HCT116 (cell line): ENCODE measurements around the gene SLC35D1. TPM values are rescaled to one million over a fixed set of nuclear protein-coding genes. Genes with fewer than 3 reads are reported as not detected.

Source experiments
- ATAC-seq: fragments of 200-7000 bp; cut with Tn5 transposase; 2 replicates; pipeline ENCODE4 v1.9.1; 2020; ENCODE audit warnings: mild to moderate bottlenecking, moderate library complexity
- BruUV-seq: library from RNA; stranded (reverse); fragments of 400-500 nt; replicated peaks from 2 replicates; lab custom pipeline; 2021; lab: Mats Ljungman, UMichigan
- CTCF ChIA-PET: fragments of 300-600 bp; sonication (Branson Sonifier 250); formaldehyde crosslinking; loops from one replicate; lab custom pipeline; 2021; ENCODE audit warnings: antibody characterized with exemption; lab: Charles Lee
- POLR2A ChIA-PET: fragments of 300-600, 350-600 bp; sonication (Branson Sonifier 250); formaldehyde crosslinking; loops from one replicate; lab custom pipeline; 2021; ENCODE audit warnings: antibody characterized with exemption; lab: Charles Lee
- RAD21 ChIA-PET, 2 experiments: fragments of 300-600 bp; sonication (Branson Sonifier 250); formaldehyde crosslinking; loops; one replicate each; lab custom pipeline; 2023; ENCODE audit warnings: low total read pairs in 2 of 2; ENCODE audit not compliant: uncharacterized antibody in 2 of 2, unreplicated experiment in 2 of 2, low non-redundant PET in 1 of 2; lab: Charles Lee
- DNase-seq: peaks from one replicate; pipeline ENCODE4 v3.0.0-alpha.2; 2010; ENCODE audit warnings: low read depth, low spot score
- H2AFZ ChIP-seq: fragments of 200-600 bp; shearing (Covaris generic), sonication (generic); 2 replicates; pipeline ENCODE4 v1.6.1; 2017; ENCODE audit warnings: low read depth, mixed run types, mixed read lengths, antibody characterized with exemption, low read length; ENCODE audit not compliant: poor library complexity, severe bottlenecking
- H3K27ac ChIP-seq: 2 replicates; pipeline ENCODE4 v1.5.1; 2012; ENCODE audit warnings: low read depth, low read length
- H3K27me3 ChIP-seq: fragments of 200-600 bp; sonication (generic); 2 replicates; pipeline ENCODE4 v1.6.1; 2016; ENCODE audit warnings: mixed run types, low read length, mixed read lengths; ENCODE audit not compliant: insufficient read depth
- H3K36me3 ChIP-seq, 2 experiments: fragments of 200-500 bp in 1 of 2; fragments of 200-600 bp in 1 of 2; sonication (Bioruptor generic) in 1 of 2; sonication (generic) in 1 of 2; 2 replicates each; pipeline versions ENCODE4 v1.5.1 to v1.6.1; 2014 to 2016; ENCODE audit warnings: low read length in 2 of 2, inconsistent platforms in 1 of 2, mixed read lengths in 1 of 2, mixed run types in 1 of 2; ENCODE audit not compliant: insufficient read depth in 2 of 2, control insufficient read depth in 1 of 2
- H3K4me1 ChIP-seq, 2 experiments: fragments of 200-600 bp in 1 of 2; sonication (generic) in 1 of 2; 2 replicates each; pipeline versions ENCODE4 v1.5.1 to v1.6.1; 2012 to 2017; ENCODE audit warnings: low read length in 2 of 2, inconsistent platforms in 1 of 2, mild to moderate bottlenecking in 1 of 2, mixed read lengths in 1 of 2, mixed run types in 1 of 2, moderate library complexity in 1 of 2; ENCODE audit not compliant: insufficient read depth in 2 of 2, control insufficient read depth in 1 of 2
- H3K4me2 ChIP-seq: fragments of 200-600 bp; sonication (generic); 2 replicates; pipeline ENCODE4 v1.6.1; 2017; ENCODE audit warnings: mixed run types, low read length, mixed read lengths
- H3K4me3 ChIP-seq, 2 experiments: fragments of 200-600 bp in 1 of 2; sonication (generic) in 1 of 2; replicated peaks in 1 of 2; 2 replicates each; pipeline ENCODE4 v1.5.1; 2011 to 2016; ENCODE audit warnings: low read length in 2 of 2, control low read depth in 1 of 2, low read depth in 1 of 2, mild to moderate bottlenecking in 1 of 2, mixed read lengths in 1 of 2, mixed run types in 1 of 2
- H3K79me2 ChIP-seq: fragments of 200-600 bp; sonication (generic); 2 replicates; pipeline ENCODE4 v1.6.1; 2017; ENCODE audit warnings: mild to moderate bottlenecking, mixed run types, low read length, moderate library complexity, mixed read lengths; ENCODE audit not compliant: insufficient read depth
- H3K9ac ChIP-seq: fragments of 200-600 bp; sonication (generic); 2 replicates; pipeline ENCODE4 v1.6.1; 2016; ENCODE audit warnings: low read length, mixed read lengths
- H3K9me2 ChIP-seq: fragments of 200-600 bp; sonication (generic), shearing (Covaris generic); 2 replicates; pipeline ENCODE4 v1.6.1; 2017; ENCODE audit warnings: mixed run types, mild to moderate bottlenecking, moderate library complexity; ENCODE audit not compliant: insufficient read depth
- H3K9me3 ChIP-seq, 2 experiments: fragments of 200-500 bp in 1 of 2; fragments of 200-600 bp in 1 of 2; sonication (Bioruptor generic) in 1 of 2; sonication (generic) in 1 of 2; 2 replicates each; pipeline ENCODE4 v1.6.1; 2014 to 2017; ENCODE audit warnings: low read length in 2 of 2, mixed read lengths in 2 of 2, inconsistent platforms in 1 of 2, low read depth in 1 of 2, mild to moderate bottlenecking in 1 of 2, mixed run types in 1 of 2, moderate library complexity in 1 of 2; ENCODE audit not compliant: control insufficient read depth in 1 of 2, insufficient read depth in 1 of 2
- H4K20me1 ChIP-seq: fragments of 200-600 bp; sonication (generic), shearing (Covaris generic); 2 replicates; pipeline ENCODE4 v1.6.1; 2017; ENCODE audit warnings: mixed run types, mild to moderate bottlenecking, moderate library complexity; ENCODE audit not compliant: insufficient read depth
- CBX3 ChIP-seq: IDR thresholded peaks from 2 replicates; pipeline ENCODE4 v1.6.1; 2012; ENCODE audit warnings: low read depth
- CEBPB ChIP-seq: IDR thresholded peaks from 2 replicates; pipeline ENCODE4 v1.6.1; 2012; ENCODE audit warnings: low read depth
- EGR1 ChIP-seq: IDR thresholded peaks from 2 replicates; pipeline ENCODE4 v1.6.1; 2012; ENCODE audit warnings: low read depth
- ELF1 ChIP-seq: IDR thresholded peaks from 2 replicates; pipeline ENCODE4 v1.6.1; 2012; ENCODE audit warnings: low read depth, borderline replicate concordance
- EZH2 ChIP-seq: fragments of 200-600 bp; sonication (generic); IDR thresholded peaks from 2 replicates; pipeline ENCODE4 v1.6.1; 2017; ENCODE audit warnings: antibody characterized with exemption, mixed run types
- EZH2phosphoT487 ChIP-seq: fragments of 200-600 bp; IDR thresholded peaks from 2 replicates; pipeline ENCODE4 v1.6.1; 2018; ENCODE audit warnings: antibody characterized with exemption, borderline replicate concordance
- JUND ChIP-seq: IDR thresholded peaks from 2 replicates; pipeline ENCODE4 v1.6.1; 2012
- POLR2A ChIP-seq: IDR thresholded peaks from 2 replicates; pipeline ENCODE4 v1.7.0; 2011; ENCODE audit warnings: borderline replicate concordance; ENCODE audit not compliant: insufficient read depth, insufficient read length; ENCODE audit errors: extremely low read depth
- SP1 ChIP-seq: IDR thresholded peaks from 2 replicates; pipeline ENCODE4 v1.6.1; 2012; ENCODE audit warnings: low read depth
- SRF ChIP-seq: IDR thresholded peaks from 2 replicates; pipeline ENCODE4 v1.6.1; 2012; ENCODE audit warnings: low read depth
- TCF7L2 ChIP-seq: IDR thresholded peaks from 2 replicates; pipeline ENCODE4 v1.7.0; 2011; ENCODE audit warnings: borderline replicate concordance, inconsistent platforms; ENCODE audit not compliant: insufficient read depth, insufficient read length; ENCODE audit errors: extremely low read depth
- YY1 ChIP-seq: IDR thresholded peaks from 2 replicates; pipeline ENCODE4 v1.6.1; 2011; ENCODE audit warnings: low read length, low read depth, moderate library complexity, mild to moderate bottlenecking; ENCODE audit not compliant: insufficient replicate concordance; ENCODE audit errors: extremely low read depth
- ZFX ChIP-seq: fragments of 450-650 bp; IDR thresholded peaks from 2 replicates; pipeline ENCODE4 v1.6.1; 2017
- intact Hi-C: fragments of 100-400 bp; cut with micrococcal nuclease; formaldehyde crosslinking; loops from 2 replicates; pipeline ENCODE4 v1.10.0; 2022
- total RNA-seq: library from RNA; stranded (reverse); gene quantifications from one replicate; pipeline ENCODE4 v1.2.1, GENCODE V29; 2021; ENCODE audit not compliant: unreplicated experiment
- TF ChIP-seq, protein P1 (sequence below): IDR thresholded peaks from 2 replicates; pipeline ENCODE4 v1.6.1; 2012
- TF ChIP-seq, protein P2 (sequence below): IDR thresholded peaks from 2 replicates; pipeline ENCODE4 v1.6.1; 2012; ENCODE audit warnings: low read depth
- TF ChIP-seq, protein P3 (sequence below): IDR thresholded peaks from 2 replicates; pipeline ENCODE4 v1.6.1; 2011; ENCODE audit warnings: mild to moderate bottlenecking, low read length, moderate library complexity; ENCODE audit not compliant: insufficient replicate concordance; ENCODE audit errors: extremely low read depth
- TF ChIP-seq, protein P4 (sequence below), 3 experiments: fragments of 200-600 bp in 1 of 3; sonication (generic) in 1 of 3; IDR thresholded peaks in 2 of 3; conservative IDR thresholded peaks in 1 of 3; 2 replicates each; pipeline ENCODE4 v1.5.1; 2012 to 2017; ENCODE audit warnings: low read depth in 2 of 3, low read length in 2 of 3, antibody characterized with exemption in 1 of 3, borderline replicate concordance in 1 of 3, control low read depth in 1 of 3, mild to moderate bottlenecking in 1 of 3, mixed read lengths in 1 of 3, mixed run types in 1 of 3, moderate library complexity in 1 of 3; ENCODE audit not compliant: insufficient read depth in 1 of 3

The SLC35D1 gene
- total RNA-seq, 1 experiment from 2014 or later = 6.1 TPM

DNA sequence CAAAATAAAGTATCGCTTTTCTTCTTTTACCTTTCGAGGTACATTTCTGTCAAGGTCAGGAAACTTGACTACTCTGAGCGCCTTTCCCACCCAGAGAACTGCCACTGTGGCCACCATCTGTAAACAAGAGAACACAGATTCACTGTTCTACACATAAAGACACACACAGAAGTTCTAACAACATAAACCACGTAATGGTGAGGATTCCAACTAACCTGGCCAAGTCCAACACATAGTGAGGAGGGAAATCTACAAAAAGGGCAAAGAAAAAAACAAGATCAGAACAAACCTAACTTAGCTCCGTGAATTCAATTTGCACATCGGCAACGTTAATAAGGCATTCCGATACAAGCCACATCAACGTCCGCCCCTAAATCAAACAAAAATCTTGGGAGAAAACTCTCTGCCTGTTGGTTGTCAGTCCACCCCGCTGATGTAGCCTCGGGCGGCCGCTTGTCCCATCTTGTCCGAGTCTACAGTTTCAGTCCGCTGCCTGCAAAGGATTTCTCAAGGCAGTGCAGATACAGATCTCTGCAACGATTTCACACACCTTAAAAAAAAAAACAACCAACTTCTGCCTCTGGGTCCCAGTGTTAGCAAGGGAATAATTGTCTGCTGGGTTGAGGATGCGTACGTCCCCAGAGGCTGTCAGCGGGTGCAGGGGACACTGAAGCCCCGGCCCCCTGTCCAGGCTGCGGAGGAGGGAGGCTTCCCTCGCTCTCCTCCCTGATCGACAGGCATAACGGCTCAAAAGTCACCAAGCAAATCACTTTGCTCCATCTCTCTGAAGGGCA is 1.0 kb downstream of the SLC35D1 start:
- H2AFZ ChIP-seq = no peak overlapping the region
- POLR2A ChIA-PET = no interaction called here
- peak overlapping the region; percentile 75 to 77 for H3K4me3 ChIP-seq

More for the DNA sequence above, 1.0 kb downstream of the SLC35D1 start:
- Histone ChIP-seq H3K36me3 (no peaks in the 10 kb centered on the region; a peak in 1 of 4 replicates), H4K20me1 (no peaks in the 10 kb centered on the region), H3K9me2 (no peaks in the 10 kb centered on the region), H3K27ac (peak overlapping the region; percentile 79), H3K9ac (peak overlapping the region; percentile 67), H3K4me1 (peaks cover 0 to 13% of the 10 kb centered on the region in 2 experiments; a peak in 1 of 4 replicates), H3K27me3 (no peaks in the 10 kb centered on the region)
- peak; percentile 36 for ATAC-seq
- DNase-seq = no peak
- TF ChIP-seq SP1 (no peak), JUND (no peak), ELF1 (no peak), CBX3 (no peak), ZFX (no peak), SRF (no peak), EGR1 (no peak), POLR2A (no peak), TCF7L2 (no peak), EZH2phosphoT487 (no peak), EZH2 (no peak), CEBPB (no peak), YY1 (no peak)
- TF ChIP-seq, protein P1, sequence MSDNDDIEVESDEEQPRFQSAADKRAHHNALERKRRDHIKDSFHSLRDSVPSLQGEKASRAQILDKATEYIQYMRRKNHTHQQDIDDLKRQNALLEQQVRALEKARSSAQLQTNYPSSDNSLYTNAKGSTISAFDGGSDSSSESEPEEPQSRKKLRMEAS = no peak
- TF ChIP-seq, protein P2, sequence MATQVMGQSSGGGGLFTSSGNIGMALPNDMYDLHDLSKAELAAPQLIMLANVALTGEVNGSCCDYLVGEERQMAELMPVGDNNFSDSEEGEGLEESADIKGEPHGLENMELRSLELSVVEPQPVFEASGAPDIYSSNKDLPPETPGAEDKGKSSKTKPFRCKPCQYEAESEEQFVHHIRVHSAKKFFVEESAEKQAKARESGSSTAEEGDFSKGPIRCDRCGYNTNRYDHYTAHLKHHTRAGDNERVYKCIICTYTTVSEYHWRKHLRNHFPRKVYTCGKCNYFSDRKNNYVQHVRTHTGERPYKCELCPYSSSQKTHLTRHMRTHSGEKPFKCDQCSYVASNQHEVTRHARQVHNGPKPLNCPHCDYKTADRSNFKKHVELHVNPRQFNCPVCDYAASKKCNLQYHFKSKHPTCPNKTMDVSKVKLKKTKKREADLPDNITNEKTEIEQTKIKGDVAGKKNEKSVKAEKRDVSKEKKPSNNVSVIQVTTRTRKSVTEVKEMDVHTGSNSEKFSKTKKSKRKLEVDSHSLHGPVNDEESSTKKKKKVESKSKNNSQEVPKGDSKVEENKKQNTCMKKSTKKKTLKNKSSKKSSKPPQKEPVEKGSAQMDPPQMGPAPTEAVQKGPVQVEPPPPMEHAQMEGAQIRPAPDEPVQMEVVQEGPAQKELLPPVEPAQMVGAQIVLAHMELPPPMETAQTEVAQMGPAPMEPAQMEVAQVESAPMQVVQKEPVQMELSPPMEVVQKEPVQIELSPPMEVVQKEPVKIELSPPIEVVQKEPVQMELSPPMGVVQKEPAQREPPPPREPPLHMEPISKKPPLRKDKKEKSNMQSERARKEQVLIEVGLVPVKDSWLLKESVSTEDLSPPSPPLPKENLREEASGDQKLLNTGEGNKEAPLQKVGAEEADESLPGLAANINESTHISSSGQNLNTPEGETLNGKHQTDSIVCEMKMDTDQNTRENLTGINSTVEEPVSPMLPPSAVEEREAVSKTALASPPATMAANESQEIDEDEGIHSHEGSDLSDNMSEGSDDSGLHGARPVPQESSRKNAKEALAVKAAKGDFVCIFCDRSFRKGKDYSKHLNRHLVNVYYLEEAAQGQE = no peak
- TF ChIP-seq, protein P3, sequence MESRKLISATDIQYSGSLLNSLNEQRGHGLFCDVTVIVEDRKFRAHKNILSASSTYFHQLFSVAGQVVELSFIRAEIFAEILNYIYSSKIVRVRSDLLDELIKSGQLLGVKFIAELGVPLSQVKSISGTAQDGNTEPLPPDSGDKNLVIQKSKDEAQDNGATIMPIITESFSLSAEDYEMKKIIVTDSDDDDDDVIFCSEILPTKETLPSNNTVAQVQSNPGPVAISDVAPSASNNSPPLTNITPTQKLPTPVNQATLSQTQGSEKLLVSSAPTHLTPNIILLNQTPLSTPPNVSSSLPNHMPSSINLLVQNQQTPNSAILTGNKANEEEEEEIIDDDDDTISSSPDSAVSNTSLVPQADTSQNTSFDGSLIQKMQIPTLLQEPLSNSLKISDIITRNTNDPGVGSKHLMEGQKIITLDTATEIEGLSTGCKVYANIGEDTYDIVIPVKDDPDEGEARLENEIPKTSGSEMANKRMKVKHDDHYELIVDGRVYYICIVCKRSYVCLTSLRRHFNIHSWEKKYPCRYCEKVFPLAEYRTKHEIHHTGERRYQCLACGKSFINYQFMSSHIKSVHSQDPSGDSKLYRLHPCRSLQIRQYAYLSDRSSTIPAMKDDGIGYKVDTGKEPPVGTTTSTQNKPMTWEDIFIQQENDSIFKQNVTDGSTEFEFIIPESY = no peak
- TF ChIP-seq, protein P4, sequence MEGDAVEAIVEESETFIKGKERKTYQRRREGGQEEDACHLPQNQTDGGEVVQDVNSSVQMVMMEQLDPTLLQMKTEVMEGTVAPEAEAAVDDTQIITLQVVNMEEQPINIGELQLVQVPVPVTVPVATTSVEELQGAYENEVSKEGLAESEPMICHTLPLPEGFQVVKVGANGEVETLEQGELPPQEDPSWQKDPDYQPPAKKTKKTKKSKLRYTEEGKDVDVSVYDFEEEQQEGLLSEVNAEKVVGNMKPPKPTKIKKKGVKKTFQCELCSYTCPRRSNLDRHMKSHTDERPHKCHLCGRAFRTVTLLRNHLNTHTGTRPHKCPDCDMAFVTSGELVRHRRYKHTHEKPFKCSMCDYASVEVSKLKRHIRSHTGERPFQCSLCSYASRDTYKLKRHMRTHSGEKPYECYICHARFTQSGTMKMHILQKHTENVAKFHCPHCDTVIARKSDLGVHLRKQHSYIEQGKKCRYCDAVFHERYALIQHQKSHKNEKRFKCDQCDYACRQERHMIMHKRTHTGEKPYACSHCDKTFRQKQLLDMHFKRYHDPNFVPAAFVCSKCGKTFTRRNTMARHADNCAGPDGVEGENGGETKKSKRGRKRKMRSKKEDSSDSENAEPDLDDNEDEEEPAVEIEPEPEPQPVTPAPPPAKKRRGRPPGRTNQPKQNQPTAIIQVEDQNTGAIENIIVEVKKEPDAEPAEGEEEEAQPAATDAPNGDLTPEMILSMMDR (IDR thresholded peaks at IDR 0.05 in 2 of 3, conservative IDR thresholded peaks at IDR 0.05 in 1 of 3; ENCODE audit: borderline replicate concordance in 1 of 3, insufficient read depth in 1 of 3, low read depth in 2 of 3, low read length in 2 of 3) = no peak
- TF ChIP-seq, all 23 proteins: peak for 0
- Histone ChIP-seq H3K4me2 (peak overlapping the region; percentile 93), H3K79me2 (0 out of 2 replicates have a peak, but pooled peaks cover 7% of the 10 kb centered on the region), H3K9me3 (no peaks in the 10 kb centered on the region)
- no TSS peak for BruUV-seq
- ChIA-PET RAD21 (no interaction called here), CTCF (interaction anchor here (1.0 kb wide), 1 partner anchor 162 kb away, joined by 3 read pairs; no protein-coding TSS in a partner anchor)
- intact Hi-C loops = no loop called here
